Nephron (organoid): Measurements from ENCODE around the gene MYO1G.

Source experiments
- H3K27ac Mint-ChIP-seq, 3 experiments: 2 replicates each; pipeline ENCODE4 v1.8.0; 2020; ENCODE audit warnings: mixed read lengths in 3 of 3, mild to moderate bottlenecking in 2 of 3, moderate library complexity in 1 of 3
- H3K27me3 Mint-ChIP-seq: 2 replicates; pipeline ENCODE4 v1.8.0; 2021; ENCODE audit warnings: low read depth, mild to moderate bottlenecking, moderate library complexity, mixed read lengths
- H3K36me3 Mint-ChIP-seq: 2 replicates; pipeline ENCODE4 v1.8.0; 2020; ENCODE audit warnings: low read depth, mixed read lengths
- H3K4me1 Mint-ChIP-seq: 2 replicates; pipeline ENCODE4 v1.8.0; 2020; ENCODE audit warnings: mixed read lengths
- H3K4me3 Mint-ChIP-seq, 3 experiments: 2 replicates each; pipeline ENCODE4 v1.8.0; 2020; ENCODE audit warnings: mild to moderate bottlenecking in 3 of 3, mixed read lengths in 3 of 3, moderate library complexity in 2 of 3
- H3K9me3 Mint-ChIP-seq: 2 replicates; pipeline ENCODE4 v1.8.0; 2020; ENCODE audit warnings: mixed read lengths
- CTCF ChIP-seq, 3 experiments: fragments of 200-600 bp; sonication (generic); IDR thresholded peaks; one replicate each; pipeline ENCODE4 v1.5.0; 2021; ENCODE audit warnings: antibody characterized with exemption in 3 of 3; ENCODE audit not compliant: unreplicated experiment in 3 of 3

Gene MYO1G

GRCh38 chr7:44972562-44972961, 6.3 kb downstream of the MYO1G start:
- H3K4me3 Mint-ChIP-seq: no peak overlapping the region
- no peaks in the 10 kb centered on the region for H3K4me1 Mint-ChIP-seq
- H3K36me3 Mint-ChIP-seq: no peaks in the 10 kb centered on the region
- TF ChIP-seq CTCF (IDR thresholded peaks at IDR 0.05; ENCODE audit: unreplicated experiment in 3 of 3): no peak
- no peaks in the 10 kb centered on the region for H3K9me3 Mint-ChIP-seq
- H3K27ac Mint-ChIP-seq: no peak overlapping the region
- no peaks in the 10 kb centered on the region for H3K27me3 Mint-ChIP-seq

GRCh38 chr7:44971902-44972441, 6.8 kb downstream of the MYO1G start:
- Mint-ChIP-seq H3K4me1 (no peaks in the 10 kb centered on the region), H3K4me3 (no peak overlapping the region), H3K9me3 (no peaks in the 10 kb centered on the region), H3K27ac (no peak overlapping the region), H3K27me3 (no peaks in the 10 kb centered on the region), H3K36me3 (no peaks in the 10 kb centered on the region)
- TF ChIP-seq CTCF (IDR thresholded peaks at IDR 0.05; ENCODE audit: unreplicated experiment in 3 of 3): no peak

- no peaks in the 10 kb centered on the region for H3K36me3 Mint-ChIP-seq
- no peak for TF ChIP-seq CTCF (IDR thresholded peaks at IDR 0.05; ENCODE audit: unreplicated experiment in 3 of 3)
- H3K27me3 Mint-ChIP-seq: no peaks in the 10 kb centered on the region
- no peak overlapping the region for H3K4me3 Mint-ChIP-seq
- no peak overlapping the region for H3K27ac Mint-ChIP-seq
- H3K4me1 Mint-ChIP-seq: no peaks in the 10 kb centered on the region
- no peaks in the 10 kb centered on the region for H3K9me3 Mint-ChIP-seq
Observed at GRCh38 chr7:44971188-44971901, 7.5 kb downstream of the MYO1G start.

GRCh38 chr7:44970523-44971051, 8.2 kb downstream of the MYO1G start:
- Mint-ChIP-seq H3K4me1 (no peaks in the 10 kb centered on the region), H3K27ac (no peak overlapping the region), H3K9me3 (no peaks in the 10 kb centered on the region), H3K27me3 (no peaks in the 10 kb centered on the region), H3K4me3 (no peak overlapping the region), H3K36me3 (no peaks in the 10 kb centered on the region)
- TF ChIP-seq CTCF (IDR thresholded peaks at IDR 0.05; ENCODE audit: unreplicated experiment in 3 of 3): no peak

- Mint-ChIP-seq H3K9me3 (no peaks in the 10 kb centered on the region), H3K27me3 (peaks cover 3% of the 10 kb centered on the region), H3K4me3 (no peak overlapping the region), H3K27ac (no peak overlapping the region), H3K4me1 (no peaks in the 10 kb centered on the region), H3K36me3 (no peaks in the 10 kb centered on the region)
- no peak for TF ChIP-seq CTCF (IDR thresholded peaks at IDR 0.05; ENCODE audit: unreplicated experiment in 3 of 3)
Observed at GRCh38 chr7:44969701-44970522, 8.9 kb downstream of the MYO1G start.
